Endometrial microvascular endothelial cells (primary cell): ENCODE results near the gene AFF1. TPM values are rescaled to one million over a fixed set of nuclear protein-coding genes. Genes with fewer than 3 reads are reported as not detected.
"Not testable (repeated sequence)": the region's sequence is repeated elsewhere in the genome, so short reads cannot be mapped to it uniquely, and the experiment has no call there.

Source experiments
- in situ Hi-C: cut with HindIII; loops from 2 replicates; pipeline ENCODE4 v1.10.0; 2017; ENCODE audit warnings: low sequenced_read_pairs, low pct_unique_long_range_greater_than_20kb; ENCODE audit errors: inconsistent ontology term
- total RNA-seq: library from RNA; depleted of rRNA; stranded (reverse); fragments of >200 nt; gene quantifications from one replicate; pipeline ENCODE4 v1.2.3, GENCODE V29; 2015; ENCODE audit errors: inconsistent ontology term

The AFF1 gene
- total RNA-seq, 1 donor from 2014 or later: 40.8 TPM

- in situ Hi-C loops: no loop called here
Observed at GRCh38 chr4:87081826-87082225, 147.0 kb downstream of the AFF1 start.

DNA sequence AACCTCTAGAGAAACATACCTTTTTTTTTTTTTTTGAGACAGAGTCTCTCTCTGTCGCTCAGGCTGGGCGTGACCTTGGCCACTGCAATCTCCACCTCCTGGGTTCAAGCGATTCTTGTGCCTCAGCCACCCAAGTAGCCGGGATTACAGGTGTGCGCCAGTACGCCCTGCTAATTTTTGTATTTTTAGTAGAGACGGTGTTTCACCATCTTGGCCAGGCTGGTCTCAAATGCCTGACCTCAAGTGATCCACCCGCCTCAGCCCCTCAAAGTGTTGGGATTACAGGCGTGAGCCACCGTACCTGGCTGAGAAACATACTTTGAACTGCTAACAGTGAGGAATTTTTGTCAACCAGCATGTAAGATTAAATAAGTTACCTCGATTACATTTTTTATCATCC, 150.9 kb downstream of the AFF1 start:
- in situ Hi-C loops: not testable (repeated sequence)

GRCh38 chr4:87086143-87086805, 151.5 kb downstream of the AFF1 start:
- in situ Hi-C loops: no loop called here

DNA sequence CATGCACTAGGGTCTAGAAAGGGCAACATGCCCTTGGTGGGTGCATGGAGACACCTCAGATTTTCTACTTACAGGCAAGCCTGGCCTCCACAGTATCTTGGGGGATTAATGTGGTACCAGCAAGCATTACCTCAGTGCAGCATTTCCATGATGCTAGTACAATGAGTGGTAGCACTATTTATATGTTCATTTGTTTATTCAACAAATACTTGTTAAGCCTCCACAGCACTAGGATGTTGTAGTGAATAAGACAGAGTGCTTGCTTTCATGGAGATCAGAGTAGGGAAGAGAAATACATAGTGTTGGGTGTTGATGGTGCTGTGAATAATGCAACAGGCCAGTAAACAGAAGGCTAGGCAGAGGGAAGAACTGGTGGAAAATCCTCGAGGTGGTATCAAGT, 152.2 kb downstream of the AFF1 start:
- in situ Hi-C loops: no loop called here

GRCh38 chr4:87087420-87087819, 152.6 kb downstream of the AFF1 start:
- in situ Hi-C loops: no loop called here

DNA sequence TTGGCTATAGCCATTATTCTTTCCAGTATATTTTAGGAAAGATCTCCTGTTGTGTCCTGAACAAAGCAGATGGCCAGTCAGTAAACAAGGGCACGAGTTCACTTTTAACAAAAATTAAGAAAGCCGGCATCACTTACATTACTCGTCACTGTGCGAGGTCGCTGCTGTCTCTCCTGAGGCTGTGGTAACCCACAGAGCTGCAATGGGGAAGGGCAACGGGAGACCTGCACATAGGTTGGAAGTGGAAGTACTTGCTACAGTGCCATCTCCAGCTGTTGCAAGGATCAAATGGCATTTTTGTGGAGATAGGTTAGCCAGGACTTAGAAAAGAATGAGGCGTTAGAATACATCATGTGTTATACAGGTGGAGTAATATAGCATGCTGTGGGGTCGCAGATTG, 153.4 kb downstream of the AFF1 start:
- in situ Hi-C loops: no loop called here

DNA sequence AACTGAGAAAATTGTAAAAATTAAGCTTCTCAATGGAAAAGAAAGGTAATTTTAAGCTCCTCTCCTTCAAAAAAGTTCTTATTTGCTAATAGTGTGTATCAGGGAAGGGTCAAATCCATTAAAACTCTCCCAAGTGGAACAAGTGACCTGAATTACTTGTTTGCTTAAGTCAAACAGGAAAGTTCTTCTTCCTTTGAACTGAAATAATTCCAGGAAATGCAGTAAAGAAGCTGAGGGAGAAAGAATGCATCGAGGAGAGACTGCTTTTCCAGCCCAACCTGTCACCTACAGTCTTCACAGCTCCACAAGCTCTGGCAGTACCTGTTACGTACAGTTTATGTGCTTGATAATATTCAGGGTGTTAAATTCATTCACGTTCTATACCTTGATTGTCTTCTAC, 154.6 kb downstream of the AFF1 start:
- in situ Hi-C loops: no loop called here

DNA sequence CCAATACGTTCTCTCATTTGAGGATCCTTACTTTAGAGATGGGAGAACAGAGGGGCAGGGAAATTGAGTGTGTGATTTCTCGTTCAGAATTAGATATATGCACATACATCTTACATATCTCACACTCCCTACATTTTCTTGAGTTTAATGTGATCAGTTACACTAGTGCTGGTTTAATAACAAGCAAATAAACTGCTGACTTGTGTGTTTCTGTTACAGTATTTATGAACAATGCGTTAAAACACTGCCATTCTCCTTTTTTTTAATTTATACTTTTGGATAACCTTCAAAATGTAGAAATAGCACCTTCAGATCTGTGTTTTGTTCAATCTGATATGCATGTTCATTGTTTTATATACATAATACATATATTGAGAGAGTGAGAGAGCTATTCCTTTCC, 155.5 kb downstream of the AFF1 start:
- in situ Hi-C loops: no loop called here

GRCh38 chr4:87092389-87093141, 157.8 kb downstream of the AFF1 start:
- in situ Hi-C loops: no loop called here

GRCh38 chr4:87093443-87094123, 158.8 kb downstream of the AFF1 start:
- in situ Hi-C loops: no loop called here

- in situ Hi-C loops: no loop called here
Observed at GRCh38 chr4:87097075-87097474, 162.3 kb downstream of the AFF1 start.

DNA sequence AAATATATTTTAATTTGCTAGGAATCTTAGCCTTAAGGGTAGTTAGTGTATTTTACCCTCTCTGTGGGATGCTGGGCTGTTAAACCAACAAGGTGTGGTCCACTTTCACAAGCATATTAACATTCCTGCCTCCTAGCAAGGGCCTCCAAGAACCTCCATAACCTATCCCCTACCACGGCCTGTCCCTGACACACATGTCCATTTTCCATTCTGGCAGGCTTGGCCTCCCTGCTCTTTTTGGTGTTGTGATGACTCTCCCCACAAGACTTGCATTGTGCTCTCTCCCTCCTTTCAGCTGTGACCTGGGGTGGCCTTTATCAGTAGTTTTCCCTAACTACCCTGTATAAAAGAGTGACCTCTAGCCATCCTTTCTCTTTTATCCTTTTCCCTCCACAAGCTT, 165.4 kb downstream of the AFF1 start:
- in situ Hi-C loops: loop anchor here (25.0 kb wide), 1 partner anchor 188 kb away; no protein-coding TSS in a partner anchor

DNA sequence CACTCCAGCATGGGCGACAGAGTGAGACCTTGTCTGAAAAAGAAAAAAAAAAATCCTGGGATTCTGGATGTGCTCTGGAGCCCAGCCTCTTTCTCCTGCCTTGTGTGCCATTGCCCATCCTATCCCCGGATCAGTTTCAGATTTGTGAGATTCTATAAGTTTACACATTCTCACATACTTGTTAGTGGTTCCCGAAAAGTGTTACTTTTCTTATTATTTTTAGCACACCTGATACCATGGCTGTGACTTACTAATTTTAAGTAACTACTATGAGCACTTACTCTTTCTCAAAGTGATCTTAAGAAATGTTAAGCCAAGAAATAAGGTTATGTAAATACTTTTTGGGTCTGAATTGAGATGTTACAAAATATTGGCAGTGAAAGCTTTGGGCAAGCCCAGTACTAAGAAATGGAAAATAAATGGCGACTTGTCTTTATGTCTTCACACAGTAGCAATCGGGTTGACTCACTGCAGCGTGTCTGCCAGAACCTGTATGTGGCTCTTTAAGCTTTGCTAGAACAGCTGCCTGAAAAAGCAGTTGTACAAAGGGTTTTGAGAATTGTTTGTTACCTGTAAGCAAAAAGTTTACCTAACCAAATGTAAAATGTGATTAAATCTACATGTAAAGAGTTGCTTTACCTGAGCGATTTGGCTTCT, 166.9 kb downstream of the AFF1 start:
- in situ Hi-C loops: loop anchor here (25.0 kb wide), 1 partner anchor 189 kb away; no protein-coding TSS in a partner anchor

DNA sequence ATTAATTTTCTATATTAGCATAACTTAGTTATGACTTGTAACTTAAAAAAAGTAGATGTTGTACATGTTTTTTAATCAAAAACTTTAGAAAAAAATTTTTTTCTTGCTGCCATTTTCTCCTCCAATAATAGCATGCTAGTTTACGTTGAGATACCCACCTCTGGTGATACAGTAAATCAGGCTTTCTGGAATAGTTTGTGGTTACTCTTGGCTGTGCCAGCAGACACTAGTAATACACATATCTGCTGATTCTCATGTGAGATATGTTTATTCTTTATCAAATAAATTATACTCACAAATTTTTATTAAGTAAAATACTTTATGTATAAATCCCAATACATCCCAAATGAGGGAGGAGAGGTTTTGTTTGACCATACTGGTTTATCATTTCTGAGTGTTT, 168.3 kb downstream of the AFF1 start:
- in situ Hi-C loops: loop anchor here (25.0 kb wide), 1 partner anchor 191 kb away; no protein-coding TSS in a partner anchor

- in situ Hi-C loops: loop anchor here (25.0 kb wide), 1 partner anchor 191 kb away; no protein-coding TSS in a partner anchor
Observed at GRCh38 chr4:87103691-87104187, 168.9 kb downstream of the AFF1 start.

GRCh38 chr4:87105101-87105845, 170.5 kb downstream of the AFF1 start:
- in situ Hi-C loops: loop anchor here (25.0 kb wide), 1 partner anchor 193 kb away; no protein-coding TSS in a partner anchor

DNA sequence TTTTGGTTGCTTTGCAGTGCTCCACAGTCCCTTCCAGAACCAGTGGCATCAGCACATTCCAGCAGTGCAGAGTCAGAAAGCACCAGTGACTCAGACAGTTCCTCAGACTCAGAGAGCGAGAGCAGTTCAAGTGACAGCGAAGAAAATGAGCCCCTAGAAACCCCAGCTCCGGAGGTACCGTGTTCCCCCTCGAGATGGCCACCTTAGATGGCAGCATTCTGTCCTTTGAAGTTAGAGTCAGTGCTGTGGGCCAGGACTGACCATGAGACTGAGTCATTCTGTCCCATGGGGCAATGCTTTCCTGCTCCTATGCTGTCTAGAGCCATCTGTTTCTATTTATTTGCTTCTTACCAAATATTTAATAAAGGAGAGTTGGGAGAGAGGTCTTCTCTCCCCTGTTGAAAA, 173.3 kb downstream of the AFF1 start:
- in situ Hi-C loops: loop anchor here (25.0 kb wide), 1 partner anchor 196 kb away; no protein-coding TSS in a partner anchor

- in situ Hi-C loops: loop anchor here (25.0 kb wide), 1 partner anchor 197 kb away; no protein-coding TSS in a partner anchor
Observed at GRCh38 chr4:87109121-87109520, 174.3 kb downstream of the AFF1 start.
